CD4-positive, alpha-beta memory T cell (primary cell): ENCODE measurements around the gene CALHM2. TPM values are rescaled to one million over a fixed set of nuclear protein-coding genes. Genes with fewer than 3 reads are reported as not detected.
A peak's percentile ranks its signal among the peaks of the same experiment; 100 is the strongest.

ENCODE experiments used
- CTCF ChIA-PET: fragments of 350-600 bp; sonication (Branson Sonifier 250); formaldehyde crosslinking; loops from one replicate; lab custom pipeline; 2021; ENCODE audit warnings: inconsistent platforms; ENCODE audit not compliant: partially characterized antibody; lab: Charles Lee
- POLR2A ChIA-PET: fragments of 350-600 bp; sonication (Branson Sonifier 250); formaldehyde crosslinking; loops from one replicate; lab custom pipeline; 2021; ENCODE audit not compliant: partially characterized antibody; lab: Charles Lee
- DNase-seq, 5 donors: peaks; one replicate each; pipeline versions ENCODE4 v3.0.0 to v3.0.0-alpha.2; 2020 to 2022; ENCODE audit warnings: mixed read lengths in 1 of 5
- H3K27ac ChIP-seq: one replicate; pipeline ENCODE4 v1.7.0; 2013; ENCODE audit warnings: low read depth, low read length
- H3K27me3 ChIP-seq: 2 replicates; pipeline ENCODE4 v1.7.0; 2013; ENCODE audit warnings: mild to moderate bottlenecking, low read length, moderate library complexity; ENCODE audit not compliant: insufficient read depth
- H3K36me3 ChIP-seq: 2 replicates; pipeline ENCODE4 v1.7.0; 2013; ENCODE audit warnings: mild to moderate bottlenecking, low read length, moderate library complexity; ENCODE audit not compliant: insufficient read depth
- H3K4me1 ChIP-seq: 2 replicates; pipeline ENCODE4 v1.7.0; 2013; ENCODE audit warnings: mild to moderate bottlenecking, low read length, moderate library complexity; ENCODE audit not compliant: insufficient read depth
- H3K4me3 ChIP-seq, 2 donors: one replicate each; pipeline ENCODE4 v1.7.0; 2013; ENCODE audit warnings: low read length in 2 of 2, mild to moderate bottlenecking in 1 of 2
- H3K9me3 ChIP-seq, 2 donors: one replicate each; pipeline ENCODE4 v1.7.0; 2013; ENCODE audit warnings: low read length in 2 of 2, control low read depth in 1 of 2; ENCODE audit not compliant: control insufficient read depth in 1 of 2
- H3K27ac Mint-ChIP-seq, 7 donors: one replicate each; pipeline ENCODE4 v1.8.0; 2020 to 2021; ENCODE audit warnings: mixed read lengths in 7 of 7, mild to moderate bottlenecking in 6 of 7, inconsistent platforms in 3 of 7, moderate library complexity in 3 of 7
- H3K27me3 Mint-ChIP-seq, 2 donors: one replicate each; pipeline ENCODE4 v1.8.0; 2020 to 2021; ENCODE audit warnings: mixed read lengths in 2 of 2
- H3K36me3 Mint-ChIP-seq, 2 donors: one replicate each; pipeline ENCODE4 v1.8.0; 2020 to 2021; ENCODE audit warnings: mixed read lengths in 2 of 2, inconsistent platforms in 1 of 2, mild to moderate bottlenecking in 1 of 2
- H3K4me1 Mint-ChIP-seq, 4 donors: one replicate each; pipeline ENCODE4 v1.8.0; 2020 to 2021; ENCODE audit warnings: mixed read lengths in 4 of 4, mild to moderate bottlenecking in 1 of 4
- H3K4me3 Mint-ChIP-seq, 8 donors: one replicate each; pipeline ENCODE4 v1.8.0; 2020 to 2021; ENCODE audit warnings: mixed read lengths in 8 of 8, mild to moderate bottlenecking in 7 of 8, moderate library complexity in 6 of 8, inconsistent platforms in 3 of 8
- H3K9me3 Mint-ChIP-seq, 8 donors: one replicate each; pipeline ENCODE4 v1.8.0; 2020 to 2021; ENCODE audit warnings: mixed read lengths in 8 of 8, mild to moderate bottlenecking in 5 of 8, inconsistent platforms in 3 of 8, moderate library complexity in 1 of 8
- intact Hi-C: fragments of 100-400 bp; cut with micrococcal nuclease; formaldehyde crosslinking; loops from one replicate; pipeline ENCODE4 v1.15.1; 2023
- polyA plus RNA-seq, 2 donors: library from polyadenylated mRNA; unstranded; fragments of 300-500 nt; fragmentation: Illumina TruSeq; gene quantifications; one replicate each; pipeline ENCODE4 v1.2.3, GENCODE V29; 2021
- total RNA-seq, 2 experiments: library from RNA; stranded (reverse); gene quantifications; one replicate each; pipeline ENCODE4 v1.2.3, GENCODE V29; 2021

Gene CALHM2
- total and polyA plus RNA-seq, 4 experiments from 2014 or later: 40.3 to 84.6 (median 72.7) TPM

DNA sequence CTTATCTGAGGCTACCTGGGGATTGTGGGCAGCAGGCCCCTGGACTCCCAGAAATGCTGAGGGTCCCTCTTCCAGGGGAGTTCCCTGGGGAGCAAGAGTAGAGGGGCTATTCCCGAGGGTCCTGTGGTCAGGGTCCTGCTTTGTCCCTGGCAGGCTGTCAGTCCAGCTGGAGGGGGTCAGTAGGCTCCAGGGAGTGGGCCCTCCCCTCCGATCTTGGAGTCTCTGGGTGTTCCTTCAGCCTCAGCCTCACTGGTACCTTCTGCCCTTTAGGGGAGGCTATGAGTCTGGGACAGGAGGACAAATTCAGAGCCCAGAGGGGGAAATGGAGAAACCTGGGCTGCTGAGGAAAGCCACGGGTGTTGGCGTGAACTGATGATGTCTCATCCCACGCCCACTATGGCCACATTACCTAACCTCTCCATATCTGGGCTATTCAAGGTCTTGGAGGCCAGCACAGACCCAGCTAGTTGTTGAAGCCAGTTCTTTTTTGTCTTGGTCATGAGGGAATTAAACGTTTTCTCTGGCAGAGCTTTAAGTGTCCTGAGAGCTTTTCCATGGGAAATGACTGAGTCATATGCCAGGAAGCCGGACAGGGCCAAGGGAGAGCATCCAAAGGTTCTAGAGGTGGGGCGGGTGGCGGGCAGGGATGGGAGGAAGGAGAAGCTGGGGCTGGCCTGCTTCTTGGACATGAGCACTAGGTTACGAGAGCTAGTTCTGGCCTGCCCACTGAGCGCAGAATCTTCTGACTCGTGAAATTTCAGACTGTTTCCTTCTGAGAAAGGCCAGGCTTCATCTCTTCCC is 6.2 kb downstream of the CALHM2 start:
- intact Hi-C loops: no loop called here

GRCh38 chr10:103445366-103445765 is 6.8 kb downstream of the CALHM2 start:
- CTCF ChIA-PET: interaction anchor here (1.1 to 1.5 kb wide), 3 partner anchors 28 to 40 kb away, joined by 3 to 5 read pairs (median 3); no protein-coding TSS in a partner anchor
- peaks cover 56 to 86% of the 10 kb centered on the region in 2 donors for H3K36me3 Mint-ChIP-seq
- H3K4me3 Mint-ChIP-seq: no peak overlapping the region
- peak overlapping the region in 4 of 7 donors; percentile 37 to 81 (median 72) for H3K27ac Mint-ChIP-seq
- H3K4me1 Mint-ChIP-seq: peaks cover 22 to 53% (median 38%) of the 10 kb centered on the region in 4 donors
- Histone ChIP-seq H3K27ac (no peak overlapping the region), H3K4me3 (no peak overlapping the region), H3K4me1 (peaks cover 33% of the 10 kb centered on the region), H3K27me3 (no peaks in the 10 kb centered on the region), H3K36me3 (peaks cover 61% of the 10 kb centered on the region), H3K9me3 (no peaks in the 10 kb centered on the region)
- H3K9me3 Mint-ChIP-seq: no peaks in the 10 kb centered on the region
- no peak for DNase-seq
- POLR2A ChIA-PET: interaction anchor here (1.0 to 1.1 kb wide), 2 partner anchors 27 to 29 kb away, joined by 3 read pairs; no protein-coding TSS in a partner anchor
- no peaks in the 10 kb centered on the region for H3K27me3 Mint-ChIP-seq
- intact Hi-C loops: no loop called here

More for the DNA sequence above, 6.2 kb downstream of the CALHM2 start:
- no peaks in the 10 kb centered on the region for H3K27me3 Mint-ChIP-seq
- CTCF ChIA-PET: interaction anchor here (0.5 to 1.5 kb wide), 4 partner anchors 29 to 40 kb away, joined by 3 to 5 read pairs (median 3); no protein-coding TSS in a partner anchor
- Histone ChIP-seq H3K36me3 (peaks cover 55% of the 10 kb centered on the region), H3K4me1 (peaks cover 39% of the 10 kb centered on the region), H3K4me3 (no peak overlapping the region), H3K27me3 (no peaks in the 10 kb centered on the region), H3K27ac (no peak overlapping the region), H3K9me3 (no peaks in the 10 kb centered on the region)
- peaks cover 52 to 87% of the 10 kb centered on the region in 2 donors for H3K36me3 Mint-ChIP-seq
- no peak for DNase-seq
- peak overlapping the region in 5 of 7 donors; percentile 14 to 81 (median 67) for H3K27ac Mint-ChIP-seq
- POLR2A ChIA-PET: interaction anchor here (1.1 kb wide), 1 partner anchor 29 kb away, joined by 3 read pairs; no protein-coding TSS in a partner anchor
- peaks cover 0 to under 1% (median 0%) of the 10 kb centered on the region in 8 donors for H3K9me3 Mint-ChIP-seq
- peaks cover 29 to 59% (median 44%) of the 10 kb centered on the region in 4 donors for H3K4me1 Mint-ChIP-seq
- H3K4me3 Mint-ChIP-seq: peak overlapping the region in 2 of 8 donors; percentile 21 to 39

- Mint-ChIP-seq H3K27ac (peak overlapping the region in 6 of 7 donors; percentile 37 to 81 (median 60)), H3K36me3 (peaks cover 53 to 87% of the 10 kb centered on the region in 2 donors), H3K9me3 (no peaks in the 10 kb centered on the region), H3K27me3 (no peaks in the 10 kb centered on the region), H3K4me1 (peaks cover 15 to 44% (median 30%) of the 10 kb centered on the region in 4 donors), H3K4me3 (no peak overlapping the region)
- Histone ChIP-seq H3K4me1 (peaks cover 24% of the 10 kb centered on the region), H3K36me3 (peaks cover 68% of the 10 kb centered on the region), H3K9me3 (no peaks in the 10 kb centered on the region), H3K27ac (no peak overlapping the region), H3K4me3 (no peak overlapping the region), H3K27me3 (no peaks in the 10 kb centered on the region)
- ChIA-PET CTCF (no interaction called here), POLR2A (interaction anchor here (1.0 to 4.0 kb wide), 2 partner anchors 7 to 28 kb away, joined by 3 to 23 read pairs; partner anchors contain the start of gene CALHM2)
- no peak for DNase-seq
- intact Hi-C loops: no loop called here
Measured at GRCh38 chr10:103444478-103444877, 7.7 kb downstream of the CALHM2 start.

DNA sequence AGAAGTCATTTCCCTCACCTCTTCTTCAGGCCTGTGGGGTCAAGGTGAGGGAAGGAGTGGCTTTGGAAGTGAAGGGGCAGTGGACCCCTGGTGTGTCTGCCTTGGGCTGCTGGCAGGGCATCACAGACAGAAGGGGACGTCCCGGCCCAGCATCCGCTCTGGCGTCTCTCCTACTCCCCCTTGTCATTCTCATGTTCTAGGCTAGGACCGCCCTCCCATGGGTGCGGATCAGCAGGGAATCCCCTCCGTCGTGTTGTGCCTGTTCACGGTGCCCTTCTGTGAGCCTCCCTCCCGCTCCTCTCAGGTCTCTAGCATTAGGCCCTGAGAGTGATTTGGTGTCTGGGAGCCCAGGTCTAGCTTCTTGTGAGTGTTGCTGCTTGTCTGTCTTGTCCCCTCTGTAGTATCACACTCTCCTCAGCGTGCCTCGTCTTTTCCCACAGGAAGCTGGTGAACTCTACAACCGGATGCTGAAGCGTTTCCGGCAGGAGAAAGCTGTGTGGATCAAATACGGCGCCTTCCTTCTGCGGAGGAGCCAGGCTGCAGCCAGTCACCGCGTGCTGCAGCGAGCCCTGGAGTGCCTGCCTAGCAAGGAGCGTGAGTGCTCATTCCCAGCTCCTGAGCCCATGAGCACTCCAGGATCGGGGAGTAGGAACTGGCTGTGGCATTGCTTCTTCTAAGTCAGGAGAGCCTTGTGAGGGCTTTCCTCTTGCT is 8.5 kb downstream of the CALHM2 start:
- POLR2A ChIA-PET: interaction anchor here (1.0 to 4.0 kb wide), 2 partner anchors 8 to 31 kb away, joined by 3 to 23 read pairs; partner anchors contain the start of gene CALHM2
- Mint-ChIP-seq H3K4me3 (peak overlapping the region in 1 of 8 donors; percentile 27), H3K27me3 (no peaks in the 10 kb centered on the region), H3K4me1 (peaks cover 7 to 36% (median 22%) of the 10 kb centered on the region in 4 donors), H3K9me3 (no peaks in the 10 kb centered on the region), H3K36me3 (peaks cover 47 to 84% of the 10 kb centered on the region in 2 donors), H3K27ac (peak overlapping the region in 2 of 7 donors; percentile 11 to 46)
- H3K27ac ChIP-seq: no peak overlapping the region
- H3K36me3 ChIP-seq: peaks cover 69% of the 10 kb centered on the region
- H3K9me3 ChIP-seq: no peaks in the 10 kb centered on the region
- DNase-seq: no peak
- H3K27me3 ChIP-seq: no peaks in the 10 kb centered on the region
- H3K4me1 ChIP-seq: peaks cover 16% of the 10 kb centered on the region
- CTCF ChIA-PET: interaction anchor here (1.1 to 1.8 kb wide), 2 partner anchors 27 to 41 kb away, joined by 3 to 5 read pairs; no protein-coding TSS in a partner anchor
- no peak overlapping the region for H3K4me3 ChIP-seq
- intact Hi-C loops: no loop called here

GRCh38 chr10:103442031-103442461 is 10.1 kb downstream of the CALHM2 start:
- no peak for DNase-seq
- intact Hi-C loops: no loop called here
- no peak overlapping the region for H3K4me3 ChIP-seq
- Mint-ChIP-seq H3K4me3 (no peak overlapping the region), H3K27ac (peak overlapping the region in 3 of 7 donors; percentile 38 to 70 (median 56)), H3K27me3 (no peaks in the 10 kb centered on the region), H3K9me3 (no peaks in the 10 kb centered on the region), H3K36me3 (peaks cover 46 to 86% of the 10 kb centered on the region in 2 donors), H3K4me1 (peaks cover 2 to 24% (median 13%) of the 10 kb centered on the region in 4 donors)
- H3K27ac ChIP-seq: no peak overlapping the region
- peaks cover 4% of the 10 kb centered on the region for H3K4me1 ChIP-seq
- H3K36me3 ChIP-seq: peaks cover 73% of the 10 kb centered on the region
- H3K9me3 ChIP-seq: no peaks in the 10 kb centered on the region
- no peaks in the 10 kb centered on the region for H3K27me3 ChIP-seq
- ChIA-PET CTCF (interaction anchor here (1.5 to 1.8 kb wide), 3 partner anchors 25 to 47 kb away, joined by 3 to 5 read pairs (median 3); no protein-coding TSS in a partner anchor), POLR2A (interaction anchor here (4.0 kb wide), 1 partner anchor 10 kb away, joined by 23 read pairs; the partner anchor contains the start of gene CALHM2)

- no peaks in the 10 kb centered on the region for H3K27me3 Mint-ChIP-seq
- peaks cover 74% of the 10 kb centered on the region for H3K36me3 ChIP-seq
- H3K9me3 ChIP-seq: no peaks in the 10 kb centered on the region
- intact Hi-C loops: no loop called here
- H3K9me3 Mint-ChIP-seq: no peaks in the 10 kb centered on the region
- H3K4me3 Mint-ChIP-seq: no peak overlapping the region
- peak overlapping the region in 3 of 7 donors; percentile 12 to 70 (median 56) for H3K27ac Mint-ChIP-seq
- no peaks in the 10 kb centered on the region for H3K27me3 ChIP-seq
- CTCF ChIA-PET: interaction anchor here (0.9 to 1.8 kb wide), 4 partner anchors 25 to 47 kb away, joined by 3 to 5 read pairs (median 3); no protein-coding TSS in a partner anchor
- no peak overlapping the region for H3K4me3 ChIP-seq
- no peak overlapping the region for H3K27ac ChIP-seq
- POLR2A ChIA-PET: interaction anchor here (1.0 to 4.0 kb wide), 2 partner anchors 10 to 30 kb away, joined by 3 to 23 read pairs; partner anchors contain the start of gene CALHM2
- H3K4me1 Mint-ChIP-seq: peaks cover 2 to 20% (median 11%) of the 10 kb centered on the region in 4 donors
- no peak for DNase-seq
- no peaks in the 10 kb centered on the region for H3K4me1 ChIP-seq
- H3K36me3 Mint-ChIP-seq: peaks cover 42 to 86% of the 10 kb centered on the region in 2 donors
Measured at GRCh38 chr10:103441611-103442010, 10.6 kb downstream of the CALHM2 start.
